ENCODE results near the gene SPOCK2.

DNA sequence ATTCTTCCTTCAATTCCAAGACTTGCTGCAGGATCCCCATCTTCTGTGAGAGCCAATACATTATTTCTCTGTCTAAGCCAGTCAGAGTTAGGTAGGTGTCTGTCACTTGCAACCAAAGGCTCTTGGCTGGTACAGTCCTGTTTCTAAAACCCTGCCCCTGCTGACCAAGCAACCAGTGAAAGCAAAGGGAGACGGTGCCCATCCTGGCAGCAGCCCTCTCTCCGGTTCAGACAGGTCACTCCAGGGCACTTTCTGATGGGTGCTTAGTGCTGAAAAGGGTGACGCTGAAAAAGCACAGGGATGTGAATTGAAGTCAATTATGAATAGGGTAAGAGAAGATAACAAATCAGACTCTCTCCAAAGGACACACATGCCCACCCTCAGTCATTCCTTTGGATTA is 37.5 kb downstream of the SPOCK2 start:
- TF ChIP-seq, protein P1, sequence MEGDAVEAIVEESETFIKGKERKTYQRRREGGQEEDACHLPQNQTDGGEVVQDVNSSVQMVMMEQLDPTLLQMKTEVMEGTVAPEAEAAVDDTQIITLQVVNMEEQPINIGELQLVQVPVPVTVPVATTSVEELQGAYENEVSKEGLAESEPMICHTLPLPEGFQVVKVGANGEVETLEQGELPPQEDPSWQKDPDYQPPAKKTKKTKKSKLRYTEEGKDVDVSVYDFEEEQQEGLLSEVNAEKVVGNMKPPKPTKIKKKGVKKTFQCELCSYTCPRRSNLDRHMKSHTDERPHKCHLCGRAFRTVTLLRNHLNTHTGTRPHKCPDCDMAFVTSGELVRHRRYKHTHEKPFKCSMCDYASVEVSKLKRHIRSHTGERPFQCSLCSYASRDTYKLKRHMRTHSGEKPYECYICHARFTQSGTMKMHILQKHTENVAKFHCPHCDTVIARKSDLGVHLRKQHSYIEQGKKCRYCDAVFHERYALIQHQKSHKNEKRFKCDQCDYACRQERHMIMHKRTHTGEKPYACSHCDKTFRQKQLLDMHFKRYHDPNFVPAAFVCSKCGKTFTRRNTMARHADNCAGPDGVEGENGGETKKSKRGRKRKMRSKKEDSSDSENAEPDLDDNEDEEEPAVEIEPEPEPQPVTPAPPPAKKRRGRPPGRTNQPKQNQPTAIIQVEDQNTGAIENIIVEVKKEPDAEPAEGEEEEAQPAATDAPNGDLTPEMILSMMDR (IDR thresholded peaks at IDR 0.05) = no peak
- TF ChIP-seq POLR2AphosphoS5 (IDR thresholded peaks at IDR 0.05) (no peak), POLR2A (IDR thresholded peaks at IDR 0.05) (no peak)

All from prostate gland (tissue), 2 donors.